HCT116 (cell line): ENCODE data around the gene MYO1E. TPM values are rescaled to one million over a fixed set of nuclear protein-coding genes. Genes with fewer than 3 reads are reported as not detected.

Experiments
- ATAC-seq: fragments of 200-7000 bp; cut with Tn5 transposase; 2 replicates; pipeline ENCODE4 v1.9.1; 2020; ENCODE audit warnings: mild to moderate bottlenecking, moderate library complexity
- BruUV-seq: library from RNA; stranded (reverse); fragments of 400-500 nt; replicated peaks from 2 replicates; lab custom pipeline; 2021; lab: Mats Ljungman, UMichigan
- CTCF ChIA-PET: fragments of 300-600 bp; sonication (Branson Sonifier 250); formaldehyde crosslinking; loops from one replicate; lab custom pipeline; 2021; ENCODE audit warnings: antibody characterized with exemption; lab: Charles Lee
- POLR2A ChIA-PET: fragments of 300-600, 350-600 bp; sonication (Branson Sonifier 250); formaldehyde crosslinking; loops from one replicate; lab custom pipeline; 2021; ENCODE audit warnings: antibody characterized with exemption; lab: Charles Lee
- RAD21 ChIA-PET, 2 experiments: fragments of 300-600 bp; sonication (Branson Sonifier 250); formaldehyde crosslinking; loops; one replicate each; lab custom pipeline; 2023; ENCODE audit warnings: low total read pairs in 2 of 2; ENCODE audit not compliant: uncharacterized antibody in 2 of 2, unreplicated experiment in 2 of 2, low non-redundant PET in 1 of 2; lab: Charles Lee
- DNase-seq: peaks from one replicate; pipeline ENCODE4 v3.0.0-alpha.2; 2010; ENCODE audit warnings: low read depth, low spot score
- H2AFZ ChIP-seq: fragments of 200-600 bp; shearing (Covaris generic), sonication (generic); 2 replicates; pipeline ENCODE4 v1.6.1; 2017; ENCODE audit warnings: low read depth, mixed run types, mixed read lengths, antibody characterized with exemption, low read length; ENCODE audit not compliant: poor library complexity, severe bottlenecking
- H3K27ac ChIP-seq: 2 replicates; pipeline ENCODE4 v1.5.1; 2012; ENCODE audit warnings: low read depth, low read length
- H3K27me3 ChIP-seq: fragments of 200-600 bp; sonication (generic); 2 replicates; pipeline ENCODE4 v1.6.1; 2016; ENCODE audit warnings: mixed run types, low read length, mixed read lengths; ENCODE audit not compliant: insufficient read depth
- H3K36me3 ChIP-seq, 2 experiments: fragments of 200-500 bp in 1 of 2; fragments of 200-600 bp in 1 of 2; sonication (Bioruptor generic) in 1 of 2; sonication (generic) in 1 of 2; 2 replicates each; pipeline versions ENCODE4 v1.5.1 to v1.6.1; 2014 to 2016; ENCODE audit warnings: low read length in 2 of 2, inconsistent platforms in 1 of 2, mixed read lengths in 1 of 2, mixed run types in 1 of 2; ENCODE audit not compliant: insufficient read depth in 2 of 2, control insufficient read depth in 1 of 2
- H3K4me1 ChIP-seq, 2 experiments: fragments of 200-600 bp in 1 of 2; sonication (generic) in 1 of 2; 2 replicates each; pipeline versions ENCODE4 v1.5.1 to v1.6.1; 2012 to 2017; ENCODE audit warnings: low read length in 2 of 2, inconsistent platforms in 1 of 2, mild to moderate bottlenecking in 1 of 2, mixed read lengths in 1 of 2, mixed run types in 1 of 2, moderate library complexity in 1 of 2; ENCODE audit not compliant: insufficient read depth in 2 of 2, control insufficient read depth in 1 of 2
- H3K4me2 ChIP-seq: fragments of 200-600 bp; sonication (generic); 2 replicates; pipeline ENCODE4 v1.6.1; 2017; ENCODE audit warnings: mixed run types, low read length, mixed read lengths
- H3K4me3 ChIP-seq, 2 experiments: fragments of 200-600 bp in 1 of 2; sonication (generic) in 1 of 2; replicated peaks in 1 of 2; 2 replicates each; pipeline ENCODE4 v1.5.1; 2011 to 2016; ENCODE audit warnings: low read length in 2 of 2, control low read depth in 1 of 2, low read depth in 1 of 2, mild to moderate bottlenecking in 1 of 2, mixed read lengths in 1 of 2, mixed run types in 1 of 2
- H3K79me2 ChIP-seq: fragments of 200-600 bp; sonication (generic); 2 replicates; pipeline ENCODE4 v1.6.1; 2017; ENCODE audit warnings: mild to moderate bottlenecking, mixed run types, low read length, moderate library complexity, mixed read lengths; ENCODE audit not compliant: insufficient read depth
- H3K9ac ChIP-seq: fragments of 200-600 bp; sonication (generic); 2 replicates; pipeline ENCODE4 v1.6.1; 2016; ENCODE audit warnings: low read length, mixed read lengths
- H3K9me2 ChIP-seq: fragments of 200-600 bp; sonication (generic), shearing (Covaris generic); 2 replicates; pipeline ENCODE4 v1.6.1; 2017; ENCODE audit warnings: mixed run types, mild to moderate bottlenecking, moderate library complexity; ENCODE audit not compliant: insufficient read depth
- H3K9me3 ChIP-seq, 2 experiments: fragments of 200-500 bp in 1 of 2; fragments of 200-600 bp in 1 of 2; sonication (Bioruptor generic) in 1 of 2; sonication (generic) in 1 of 2; 2 replicates each; pipeline ENCODE4 v1.6.1; 2014 to 2017; ENCODE audit warnings: low read length in 2 of 2, mixed read lengths in 2 of 2, inconsistent platforms in 1 of 2, low read depth in 1 of 2, mild to moderate bottlenecking in 1 of 2, mixed run types in 1 of 2, moderate library complexity in 1 of 2; ENCODE audit not compliant: control insufficient read depth in 1 of 2, insufficient read depth in 1 of 2
- H4K20me1 ChIP-seq: fragments of 200-600 bp; sonication (generic), shearing (Covaris generic); 2 replicates; pipeline ENCODE4 v1.6.1; 2017; ENCODE audit warnings: mixed run types, mild to moderate bottlenecking, moderate library complexity; ENCODE audit not compliant: insufficient read depth
- CEBPB ChIP-seq: IDR thresholded peaks from 2 replicates; pipeline ENCODE4 v1.6.1; 2012; ENCODE audit warnings: low read depth
- EZH2 ChIP-seq: fragments of 200-600 bp; sonication (generic); IDR thresholded peaks from 2 replicates; pipeline ENCODE4 v1.6.1; 2017; ENCODE audit warnings: antibody characterized with exemption, mixed run types
- RAD21 ChIP-seq: IDR thresholded peaks from 2 replicates; pipeline ENCODE4 v1.6.1; 2012; ENCODE audit warnings: low read depth, mild to moderate bottlenecking
- SIN3A ChIP-seq: IDR thresholded peaks from 2 replicates; pipeline ENCODE4 v1.6.1; 2012; ENCODE audit warnings: low read depth
- SP1 ChIP-seq: IDR thresholded peaks from 2 replicates; pipeline ENCODE4 v1.6.1; 2012; ENCODE audit warnings: low read depth
- TCF7L2 ChIP-seq: IDR thresholded peaks from 2 replicates; pipeline ENCODE4 v1.7.0; 2011; ENCODE audit warnings: borderline replicate concordance, inconsistent platforms; ENCODE audit not compliant: insufficient read depth, insufficient read length; ENCODE audit errors: extremely low read depth
- YY1 ChIP-seq: IDR thresholded peaks from 2 replicates; pipeline ENCODE4 v1.6.1; 2011; ENCODE audit warnings: low read length, low read depth, moderate library complexity, mild to moderate bottlenecking; ENCODE audit not compliant: insufficient replicate concordance; ENCODE audit errors: extremely low read depth
- ZBTB33 ChIP-seq: IDR thresholded peaks from 2 replicates; pipeline ENCODE4 v1.6.1; 2011; ENCODE audit warnings: mild to moderate bottlenecking, low read length, moderate library complexity; ENCODE audit not compliant: insufficient replicate concordance; ENCODE audit errors: extremely low read depth
- ZFX ChIP-seq: fragments of 450-650 bp; IDR thresholded peaks from 2 replicates; pipeline ENCODE4 v1.6.1; 2017
- ZNF274 ChIP-seq: fragments of 200-500 bp; sonication (Bioruptor generic); IDR thresholded peaks from 2 replicates; pipeline ENCODE4 v1.6.1; 2014; ENCODE audit warnings: mild to moderate bottlenecking, low read depth, low read length, inconsistent platforms
- intact Hi-C: fragments of 100-400 bp; cut with micrococcal nuclease; formaldehyde crosslinking; loops from 2 replicates; pipeline ENCODE4 v1.10.0; 2022
- total RNA-seq: library from RNA; stranded (reverse); gene quantifications from one replicate; pipeline ENCODE4 v1.2.1, GENCODE V29; 2021; ENCODE audit not compliant: unreplicated experiment
- TF ChIP-seq, protein P1 (sequence below): IDR thresholded peaks from 2 replicates; pipeline ENCODE4 v1.6.1; 2012

The MYO1E gene
- total RNA-seq, 1 experiment from 2014 or later = 182 TPM

GRCh38 chr15:59400103-59400813 is 27.6 kb upstream of the MYO1E start:
- Histone ChIP-seq H3K4me2 (no peak overlapping the region), H3K9me3 (no peaks in the 10 kb centered on the region), H3K27ac (no peak overlapping the region), H3K27me3 (no peaks in the 10 kb centered on the region), H3K36me3 (no peaks in the 10 kb centered on the region), H4K20me1 (no peaks in the 10 kb centered on the region), H3K79me2 (no peaks in the 10 kb centered on the region), H3K4me3 (no peak overlapping the region), H3K4me1 (no peaks in the 10 kb centered on the region), H3K9ac (no peak overlapping the region), H2AFZ (no peak overlapping the region)
- CTCF ChIA-PET = no interaction called here
- ATAC-seq (no peak), DNase-seq (no peak)
- no TSS peak for BruUV-seq
- POLR2A ChIA-PET = no interaction called here
- TF ChIP-seq TCF7L2 = no peak
- no peak for TF ChIP-seq SP1
- TF ChIP-seq EZH2 = no peak
- TF ChIP-seq ZFX = no peak
- no peak for TF ChIP-seq YY1
- no peak for TF ChIP-seq ZBTB33
- no peak for TF ChIP-seq ZNF274
- TF ChIP-seq CEBPB = no peak
- no peak for TF ChIP-seq SIN3A
- no peak for TF ChIP-seq RAD21
- TF ChIP-seq, protein P1, sequence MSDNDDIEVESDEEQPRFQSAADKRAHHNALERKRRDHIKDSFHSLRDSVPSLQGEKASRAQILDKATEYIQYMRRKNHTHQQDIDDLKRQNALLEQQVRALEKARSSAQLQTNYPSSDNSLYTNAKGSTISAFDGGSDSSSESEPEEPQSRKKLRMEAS = no peak
- TF ChIP-seq, all 23 proteins: peak for 0
- intact Hi-C loops = no loop called here
- RAD21 ChIA-PET = no interaction called here
- no peaks in the 10 kb centered on the region for H3K9me2 ChIP-seq
